ENCODE results near the gene CIAO2A.
A peak's percentile ranks its signal among the peaks of the same experiment; 100 is the strongest.

Gene CIAO2A

GRCh38 chr15:64050281-64051092 lies 43.2 kb downstream of the CIAO2A start:
- no peak for DNase-seq (ENCODE audit: low read depth)
- H3K4me3 ChIP-seq (ENCODE audit: low read depth, low read length), result no peak overlapping the region
- TF ChIP-seq, protein P1, sequence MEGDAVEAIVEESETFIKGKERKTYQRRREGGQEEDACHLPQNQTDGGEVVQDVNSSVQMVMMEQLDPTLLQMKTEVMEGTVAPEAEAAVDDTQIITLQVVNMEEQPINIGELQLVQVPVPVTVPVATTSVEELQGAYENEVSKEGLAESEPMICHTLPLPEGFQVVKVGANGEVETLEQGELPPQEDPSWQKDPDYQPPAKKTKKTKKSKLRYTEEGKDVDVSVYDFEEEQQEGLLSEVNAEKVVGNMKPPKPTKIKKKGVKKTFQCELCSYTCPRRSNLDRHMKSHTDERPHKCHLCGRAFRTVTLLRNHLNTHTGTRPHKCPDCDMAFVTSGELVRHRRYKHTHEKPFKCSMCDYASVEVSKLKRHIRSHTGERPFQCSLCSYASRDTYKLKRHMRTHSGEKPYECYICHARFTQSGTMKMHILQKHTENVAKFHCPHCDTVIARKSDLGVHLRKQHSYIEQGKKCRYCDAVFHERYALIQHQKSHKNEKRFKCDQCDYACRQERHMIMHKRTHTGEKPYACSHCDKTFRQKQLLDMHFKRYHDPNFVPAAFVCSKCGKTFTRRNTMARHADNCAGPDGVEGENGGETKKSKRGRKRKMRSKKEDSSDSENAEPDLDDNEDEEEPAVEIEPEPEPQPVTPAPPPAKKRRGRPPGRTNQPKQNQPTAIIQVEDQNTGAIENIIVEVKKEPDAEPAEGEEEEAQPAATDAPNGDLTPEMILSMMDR (IDR thresholded peaks at IDR 0.05; ENCODE audit: low read depth, low read length), result no peak
- no peak for TF ChIP-seq MYC (IDR thresholded peaks at IDR 0.05; ENCODE audit: low read depth, low read length)
- no peak for TF ChIP-seq POLR2A (IDR thresholded peaks at IDR 0.05; ENCODE audit: extremely low read depth, insufficient read length)
- no peak for TF ChIP-seq MAX (IDR thresholded peaks at IDR 0.05; ENCODE audit: low read depth, low read length)

DNA sequence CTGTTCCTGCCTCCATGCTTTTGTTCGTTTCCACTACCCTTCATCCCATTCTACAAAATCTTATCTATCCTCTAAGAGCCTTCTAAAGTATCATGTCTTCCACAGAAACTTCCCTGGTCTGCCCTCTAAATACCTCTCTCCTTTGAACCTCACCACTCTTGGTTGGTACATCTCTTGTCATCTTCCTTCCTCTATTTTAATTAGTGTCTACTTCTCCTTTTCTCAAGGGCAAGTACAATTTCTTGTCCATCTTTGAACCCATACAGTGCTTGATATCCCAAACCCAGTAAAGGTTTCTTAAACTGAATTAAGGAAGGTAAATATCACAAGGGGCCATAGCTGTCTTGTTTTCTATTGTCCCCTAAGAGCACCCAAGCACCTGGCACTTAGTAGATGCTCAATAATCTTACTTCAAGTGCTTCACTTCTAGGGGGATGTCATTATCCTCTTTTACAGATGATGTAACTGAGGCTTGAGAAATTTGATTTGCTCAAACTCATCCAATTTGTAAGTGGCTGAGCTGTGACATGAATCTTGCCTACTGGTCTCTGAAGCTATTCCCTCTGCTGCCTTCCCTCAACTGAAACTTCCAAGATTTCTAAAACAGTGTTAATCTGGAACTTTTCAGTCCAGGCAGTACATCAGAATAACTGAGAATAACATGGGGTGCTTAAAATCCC lies 44.7 kb downstream of the CIAO2A start:
- no peak overlapping the region for H3K4me3 ChIP-seq (ENCODE audit: low read depth, low read length)
- DNase-seq (ENCODE audit: low read depth), result peak; percentile 54
- TF ChIP-seq MAX (IDR thresholded peaks at IDR 0.05; ENCODE audit: low read depth, low read length) (no peak), MYC (IDR thresholded peaks at IDR 0.05; ENCODE audit: low read depth, low read length) (no peak), POLR2A (IDR thresholded peaks at IDR 0.05; ENCODE audit: extremely low read depth, insufficient read length) (no peak)
- TF ChIP-seq, protein P1 (IDR thresholded peaks at IDR 0.05; ENCODE audit: low read depth, low read length), result no peak

- TF ChIP-seq MYC (IDR thresholded peaks at IDR 0.05; ENCODE audit: low read depth, low read length), result no peak
- TF ChIP-seq, protein P1 (IDR thresholded peaks at IDR 0.05; ENCODE audit: low read depth, low read length), result peak; percentile 51
- peak within 1 kb of the TSS; percentile 41 for H3K4me3 ChIP-seq (ENCODE audit: low read depth, low read length)
- DNase-seq (ENCODE audit: low read depth), result peak; percentile 80
These were observed 47.1 kb downstream of the CIAO2A start, which contains the start of gene DAPK2 for GRCh38 chr15:64046421-64047153. TSS of gene DAPK2 (minus strand) at chr15:64046485. CDS start at chr15:64040261, 6,224 bp downstream.

- no peak overlapping the region for H3K4me3 ChIP-seq (ENCODE audit: low read depth, low read length)
- peak; percentile 13 for DNase-seq (ENCODE audit: low read depth)
- TF ChIP-seq, protein P1 (IDR thresholded peaks at IDR 0.05; ENCODE audit: low read depth, low read length), result no peak
- TF ChIP-seq MAX (IDR thresholded peaks at IDR 0.05; ENCODE audit: low read depth, low read length), result no peak
- no peak for TF ChIP-seq MYC (IDR thresholded peaks at IDR 0.05; ENCODE audit: low read depth, low read length)
- no peak for TF ChIP-seq POLR2A (IDR thresholded peaks at IDR 0.05; ENCODE audit: extremely low read depth, insufficient read length)
These were observed 47.7 kb downstream of the CIAO2A start for GRCh38 chr15:64045774-64046420.

DNA sequence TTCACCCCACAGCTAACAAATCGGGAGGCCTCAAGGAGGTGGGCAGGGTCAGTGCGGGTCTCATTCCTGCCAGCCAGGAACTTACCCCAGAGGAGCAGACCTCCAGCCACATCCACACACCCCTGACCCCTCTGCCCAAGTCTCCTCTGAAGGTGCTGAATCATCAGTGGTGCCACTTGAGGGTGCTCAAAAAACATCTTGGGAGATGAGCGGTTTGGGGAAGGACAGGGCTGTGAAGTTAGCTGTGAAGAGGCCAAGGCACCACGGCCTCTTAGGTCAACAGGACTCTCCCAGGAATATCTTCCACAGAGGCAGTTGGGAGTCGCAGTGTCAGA lies 48.6 kb downstream of the CIAO2A start:
- DNase-seq (ENCODE audit: low read depth), result peak; percentile 31
- TF ChIP-seq, protein P1 (IDR thresholded peaks at IDR 0.05; ENCODE audit: low read depth, low read length), result no peak
- no peak for TF ChIP-seq MYC (IDR thresholded peaks at IDR 0.05; ENCODE audit: low read depth, low read length)
- no peak for TF ChIP-seq MAX (IDR thresholded peaks at IDR 0.05; ENCODE audit: low read depth, low read length)
- TF ChIP-seq POLR2A (IDR thresholded peaks at IDR 0.05; ENCODE audit: extremely low read depth, insufficient read length), result no peak
- no peak overlapping the region for H3K4me3 ChIP-seq (ENCODE audit: low read depth, low read length)
